Peyer's patch (tissue), 4 donors: ENCODE measurements around the gene CHST15.

ENCODE experiments used
- CTCF ChIP-seq, 6 experiments: fragments of 450-650 bp in 4 of 6; fragments of 200-600 bp in 2 of 6; sonication (generic) in 1 of 6; IDR thresholded peaks; one replicate each; pipeline ENCODE4 v1.5.1; 2017 to 2019; ENCODE audit warnings: antibody characterized with exemption in 6 of 6, mild to moderate bottlenecking in 3 of 6, moderate library complexity in 1 of 6
- POLR2A ChIP-seq, 2 donors: fragments of 450-650 bp; IDR thresholded peaks; one replicate each; pipeline ENCODE4 v1.5.1; 2017; ENCODE audit warnings: antibody characterized with exemption in 2 of 2, mild to moderate bottlenecking in 2 of 2, moderate library complexity in 2 of 2

- TF ChIP-seq CTCF (IDR thresholded peaks at IDR 0.05) (no peak), POLR2A (IDR thresholded peaks at IDR 0.05) (no peak)
Observed at GRCh38 chr10:124091646-124092249, 1.6 kb downstream of the CHST15 start.
